Measurements from ENCODE around the gene CLDN19.
"Not testable (repeated sequence)": the region's sequence is repeated elsewhere in the genome, so short reads cannot be mapped to it uniquely, and the experiment has no call there.

CLDN19 gene

DNA sequence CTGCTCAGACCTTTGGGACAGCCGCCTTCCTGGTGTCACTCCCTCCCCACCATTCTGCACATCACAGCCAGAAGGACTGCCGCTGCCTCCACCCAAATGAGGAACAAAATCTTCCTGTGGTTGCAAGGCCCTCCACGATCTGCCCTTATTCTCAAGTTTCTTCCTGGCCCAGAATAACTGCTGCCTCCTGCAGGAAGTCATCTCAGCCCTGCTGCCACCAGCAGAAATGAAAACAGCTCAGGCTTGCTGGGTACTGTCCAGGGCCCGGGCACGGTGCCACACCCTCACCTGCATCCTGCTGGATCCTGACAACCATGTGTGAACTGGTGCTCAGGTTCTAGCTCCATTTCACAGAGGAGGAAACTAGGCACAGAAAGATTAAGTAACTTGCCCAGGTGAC is 2.8 kb downstream of the CLDN19 start:
- DNase-seq = no peak

DNA sequence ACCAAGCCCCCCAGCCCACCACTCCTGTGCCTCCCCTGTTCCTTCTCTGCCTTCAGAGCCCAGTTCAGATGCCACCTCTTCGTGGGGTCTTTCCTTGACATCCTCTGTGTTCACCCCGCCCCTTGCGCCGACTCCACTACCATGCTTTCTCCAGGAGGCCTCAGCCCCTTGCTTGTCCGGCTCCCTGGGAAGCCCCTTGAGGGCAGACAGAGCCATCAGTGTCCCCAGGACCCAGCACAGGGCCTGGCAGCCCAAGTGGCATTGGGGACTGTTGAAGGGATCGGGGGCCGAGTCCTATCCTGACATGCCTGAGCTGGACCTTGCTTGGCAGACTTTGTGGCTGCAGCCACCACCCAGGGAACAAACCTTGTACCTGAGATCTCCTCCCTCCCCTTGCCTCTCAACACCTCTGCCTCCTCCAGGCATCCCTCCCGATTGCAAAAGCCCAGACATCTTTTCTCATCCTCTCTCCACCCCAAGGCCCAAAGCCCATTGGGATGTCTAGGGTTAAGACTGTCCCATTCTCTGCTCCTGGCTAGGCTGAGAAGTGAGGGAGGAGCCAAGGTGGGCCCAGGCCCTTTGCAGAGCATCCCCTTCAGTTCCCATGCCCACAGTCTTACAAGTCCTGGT is 3.4 kb downstream of the CLDN19 start:
- DNase-seq = no peak

DNA sequence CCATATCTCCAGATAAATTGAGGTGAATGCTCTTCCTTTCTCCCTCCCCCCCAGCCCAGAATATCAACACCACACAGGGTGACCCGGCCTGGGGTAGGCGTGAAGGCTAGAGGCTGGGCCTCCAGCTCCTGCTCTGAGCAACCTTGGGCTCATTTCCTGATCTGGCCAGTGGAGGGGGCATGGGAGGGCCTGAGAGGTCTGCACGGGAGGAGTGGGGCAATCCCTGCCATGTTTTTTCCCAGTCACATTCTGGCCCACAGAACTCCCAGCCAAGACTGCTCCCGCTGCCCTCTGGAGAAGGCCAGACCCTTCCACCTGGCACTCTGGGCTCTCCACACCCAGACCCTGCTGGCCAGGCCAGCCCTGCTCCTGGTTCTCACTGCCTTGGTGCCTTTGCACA is 3.9 kb downstream of the CLDN19 start:
- DNase-seq = no peak

DNA sequence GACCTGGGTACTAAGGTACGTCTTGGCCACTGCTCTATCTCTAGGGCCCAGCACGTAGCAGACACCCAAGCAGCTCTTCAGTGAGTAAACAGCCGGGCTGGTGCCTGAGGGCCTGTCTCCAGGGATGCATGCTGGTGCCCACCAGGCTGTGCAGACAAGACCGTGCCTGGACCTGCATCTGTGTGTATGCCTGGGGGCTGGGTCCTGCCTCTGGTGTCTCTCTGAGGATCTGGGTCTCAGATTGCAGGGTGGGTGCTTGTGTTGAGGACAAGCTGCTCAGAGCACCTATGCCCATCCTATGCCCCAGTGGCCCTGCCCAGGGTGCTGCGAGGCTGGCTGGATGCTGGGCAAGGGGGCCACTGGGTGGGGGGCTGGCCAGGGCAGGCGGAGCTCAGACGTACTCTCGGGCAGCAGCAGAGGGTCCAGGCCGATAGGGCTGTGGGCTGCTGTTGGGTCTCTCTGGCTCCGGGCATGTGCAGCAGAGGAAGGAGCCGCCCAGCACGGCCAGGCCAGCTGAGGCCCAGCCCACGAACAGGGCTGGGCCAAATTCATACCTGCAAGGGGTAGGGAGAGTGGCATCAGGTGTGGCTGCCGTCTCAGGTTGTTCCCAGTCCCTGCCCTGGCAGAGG is 4.4 kb downstream of the CLDN19 start:
- no peak for DNase-seq

DNA sequence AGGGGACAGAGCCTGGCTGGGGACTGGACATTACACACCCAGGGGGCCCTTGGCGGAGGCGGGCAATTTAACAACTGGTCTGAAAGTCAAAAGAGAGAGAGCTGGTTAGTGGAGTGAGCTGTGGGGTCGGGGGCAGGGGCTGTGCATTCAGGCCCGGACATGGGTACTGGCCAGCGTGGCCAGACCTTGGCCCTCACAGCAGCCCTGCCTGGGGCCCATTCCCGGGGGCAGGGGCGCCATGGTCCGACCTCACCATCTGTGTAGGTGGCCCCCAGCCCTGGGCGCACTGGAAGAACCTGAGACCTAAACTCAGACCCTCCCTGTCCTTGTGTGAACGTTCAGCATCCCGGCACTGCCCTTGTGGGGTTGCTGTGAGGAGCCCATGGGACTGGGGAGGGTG is 5.0 kb downstream of the CLDN19 start:
- no peak for DNase-seq

DNA sequence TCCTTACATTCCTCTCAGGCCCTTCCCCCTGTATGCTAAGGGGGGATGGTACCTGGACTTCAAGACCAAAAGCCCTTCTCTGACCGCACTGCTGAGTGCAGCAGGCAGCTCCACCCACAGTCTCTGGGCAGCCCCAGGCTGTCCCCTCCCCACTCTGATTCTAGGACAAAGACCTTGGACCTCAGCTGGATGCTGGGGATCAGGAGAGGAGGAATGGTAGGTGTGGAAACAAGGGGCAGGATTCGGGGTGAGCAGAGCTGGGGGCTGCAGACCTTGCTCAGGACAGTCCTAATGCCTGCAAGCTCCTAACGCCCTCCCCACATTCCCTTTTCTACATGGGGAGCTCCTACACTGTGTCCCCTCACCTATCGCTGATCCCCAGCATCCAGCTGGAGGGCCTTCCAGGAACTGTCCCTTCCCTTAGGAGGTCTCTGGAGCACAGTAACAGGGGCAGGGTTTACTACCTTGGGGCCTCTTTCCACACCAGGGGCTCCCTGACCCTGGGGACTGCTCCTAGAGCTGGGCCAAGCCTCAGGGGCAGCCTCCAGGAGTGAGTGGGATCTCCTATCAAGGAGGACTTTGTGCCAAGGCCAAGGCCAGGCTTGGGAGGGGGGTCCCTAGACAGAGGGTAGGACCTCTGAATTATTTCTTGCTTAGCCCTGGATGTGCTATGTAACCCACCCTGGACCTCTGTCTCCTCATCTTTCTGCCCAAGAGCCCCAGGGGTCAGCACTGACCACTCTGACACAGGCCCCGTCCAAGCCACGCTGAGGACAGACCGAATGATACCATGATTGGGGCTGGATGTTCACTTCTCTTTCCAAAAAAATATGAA is 5.6 kb downstream of the CLDN19 start:
- no peak for DNase-seq

DNA sequence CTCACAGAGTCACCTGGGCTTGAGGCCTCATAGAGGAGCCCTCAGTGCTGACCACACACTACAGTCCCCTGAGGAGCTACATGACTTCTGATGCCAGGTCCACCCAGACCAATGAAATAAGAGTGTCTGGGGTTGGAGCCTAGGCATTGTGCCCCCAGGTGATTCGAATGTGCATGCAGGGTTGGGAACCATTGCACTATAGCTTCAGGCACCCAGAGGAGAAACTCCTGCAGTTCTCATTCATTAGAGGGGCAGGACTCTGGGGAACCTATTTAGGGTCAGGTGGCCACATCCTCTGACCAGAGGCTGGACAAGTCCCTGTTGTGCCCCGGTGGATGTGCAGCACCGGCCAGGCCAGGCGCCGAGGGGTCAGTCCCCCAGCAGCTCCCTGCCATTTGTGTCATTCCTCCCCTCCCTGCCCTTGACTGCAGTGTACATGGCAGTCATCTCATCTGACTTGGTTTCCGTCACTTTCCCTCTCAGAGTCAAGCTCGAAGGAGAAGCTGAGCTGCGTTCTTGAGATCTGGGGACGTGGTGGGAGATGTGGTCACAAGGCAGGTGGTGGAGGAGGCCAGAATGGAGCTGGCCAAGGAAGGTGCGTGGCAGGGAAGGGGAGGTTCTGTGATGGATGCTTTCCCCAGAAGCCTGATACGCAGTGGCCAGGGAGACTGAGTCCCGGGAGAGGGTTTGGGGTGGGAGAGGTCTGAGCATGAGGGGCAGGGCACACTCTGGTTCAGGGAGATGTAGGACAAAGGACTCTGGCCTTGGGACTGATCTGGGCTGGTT is 6.4 kb downstream of the CLDN19 start:
- DNase-seq = no peak

DNA sequence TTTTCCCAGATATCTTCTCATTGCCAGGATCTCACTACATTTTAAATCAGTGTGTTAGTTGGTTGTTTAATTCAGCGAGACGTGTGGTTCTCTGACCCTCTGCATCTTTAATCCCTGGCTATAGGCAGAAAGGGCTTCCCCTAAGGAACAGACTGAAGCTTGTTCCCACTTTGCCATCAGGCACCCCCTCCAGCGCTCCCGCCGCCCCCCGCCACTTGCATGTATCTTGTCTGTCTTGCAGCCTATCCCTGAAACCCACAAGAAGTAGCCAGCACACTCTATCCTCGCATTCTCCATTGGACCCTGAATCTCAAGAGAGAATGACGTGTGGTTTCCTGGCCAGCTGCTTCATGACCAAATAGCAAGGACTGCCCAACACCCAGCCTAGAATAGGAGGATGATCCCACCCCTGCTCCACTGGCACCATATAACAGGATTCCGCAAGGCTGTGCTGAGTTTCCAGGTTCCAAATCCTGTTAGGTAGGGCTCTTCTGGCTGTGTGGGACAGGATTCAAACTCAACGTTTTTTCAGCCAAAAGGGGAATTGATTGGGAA is 7.8 kb downstream of the CLDN19 start:
- no peak for DNase-seq

DNA sequence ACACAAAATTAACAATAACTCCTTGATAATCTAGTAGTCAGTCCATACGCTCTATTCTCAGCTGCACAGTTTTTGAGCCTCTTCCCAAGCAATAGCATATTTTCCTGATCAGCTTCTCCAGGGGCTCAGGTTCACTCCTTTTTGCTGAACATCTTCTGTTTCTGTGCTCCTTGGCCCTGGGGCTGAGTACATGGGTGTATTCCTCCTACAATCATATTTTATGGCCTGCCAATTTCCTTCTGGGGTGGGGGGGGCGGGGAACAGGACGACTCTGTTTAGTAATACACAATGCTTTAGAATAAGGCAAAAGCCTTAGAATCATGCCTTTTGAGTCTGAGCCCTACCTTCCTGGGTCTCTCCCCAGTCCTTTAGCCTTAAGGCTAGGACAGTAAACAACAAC is 8.5 kb downstream of the CLDN19 start:
- no peak for DNase-seq

DNA sequence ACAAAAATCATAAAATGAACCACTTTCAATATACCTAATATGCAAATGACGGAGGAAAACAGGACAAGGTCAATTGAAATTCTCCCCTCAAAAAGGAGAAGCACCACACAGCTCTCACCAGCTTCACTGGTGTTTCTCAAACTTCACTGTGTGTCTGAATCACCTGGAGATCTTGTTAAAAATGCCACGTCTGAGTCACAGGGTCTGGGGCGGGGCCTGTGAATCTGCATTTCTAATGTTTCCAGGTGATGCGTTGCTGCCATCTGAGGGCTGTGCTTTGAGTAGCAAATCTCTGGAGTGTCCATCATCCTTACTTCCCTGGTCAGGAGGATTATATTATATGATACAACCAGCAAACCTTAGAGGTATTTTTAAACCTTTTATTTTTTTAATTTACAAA is 9.0 kb downstream of the CLDN19 start:
- no peak for DNase-seq

DNA sequence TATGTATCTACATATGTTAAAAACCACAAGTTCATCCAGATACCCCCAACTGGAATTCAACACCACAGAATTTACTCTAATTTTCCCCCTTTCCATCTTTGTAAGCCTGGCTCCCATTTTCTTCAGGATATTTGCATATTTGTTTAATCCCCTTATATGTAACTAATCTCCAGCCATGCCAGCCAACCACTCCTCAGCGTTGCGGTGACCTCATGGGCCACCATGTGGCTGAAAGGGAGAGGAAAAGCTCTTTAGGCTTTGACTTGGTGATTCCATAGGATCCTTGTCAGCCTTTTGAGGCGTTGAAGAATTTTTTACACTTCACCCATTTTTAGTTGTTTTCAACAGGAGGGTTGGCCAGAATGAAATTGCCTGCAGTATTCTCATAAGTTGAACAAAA is 10.0 kb downstream of the CLDN19 start:
- DNase-seq = no peak

DNA sequence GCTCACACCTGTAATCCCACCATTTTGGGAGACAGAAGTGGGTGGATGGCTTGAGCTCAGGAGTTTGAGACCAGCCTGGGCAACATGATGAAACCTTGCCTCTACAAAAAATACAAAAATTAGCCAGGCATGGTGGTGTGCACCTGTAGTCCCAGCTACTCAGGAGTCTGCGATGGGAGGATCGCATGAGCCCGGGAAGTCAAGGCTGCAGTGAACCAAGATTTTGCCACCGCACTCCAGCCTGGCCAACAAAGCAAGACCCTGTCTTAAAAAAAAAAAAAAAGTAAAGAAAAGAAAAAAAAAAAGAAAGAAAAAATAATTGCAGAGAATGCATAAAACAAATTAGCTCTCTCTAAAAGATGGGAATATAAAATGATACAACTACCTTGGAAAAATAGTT is 14.2 kb downstream of the CLDN19 start:
- not testable (repeated sequence) for DNase-seq

DNA sequence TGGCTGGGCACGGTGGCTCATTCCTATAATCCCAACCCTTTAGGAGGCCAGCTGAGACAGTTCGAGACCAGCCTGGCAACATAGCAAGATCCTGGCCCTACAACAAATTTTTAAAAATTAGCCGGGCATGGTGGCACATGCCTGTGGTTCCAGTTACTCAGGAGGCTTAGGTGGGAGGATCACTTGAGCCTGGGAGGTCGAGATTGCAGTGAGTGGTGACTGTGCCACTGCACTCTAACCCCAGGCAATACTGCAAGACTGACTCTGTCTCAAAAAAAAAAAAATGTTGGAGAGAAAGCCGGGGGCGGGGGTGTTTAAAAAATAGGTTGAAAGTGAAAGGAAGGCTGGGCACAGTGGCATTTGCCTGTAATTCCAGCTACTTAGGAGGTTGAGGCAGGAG is 16.5 kb downstream of the CLDN19 start:
- DNase-seq = no peak

DNA sequence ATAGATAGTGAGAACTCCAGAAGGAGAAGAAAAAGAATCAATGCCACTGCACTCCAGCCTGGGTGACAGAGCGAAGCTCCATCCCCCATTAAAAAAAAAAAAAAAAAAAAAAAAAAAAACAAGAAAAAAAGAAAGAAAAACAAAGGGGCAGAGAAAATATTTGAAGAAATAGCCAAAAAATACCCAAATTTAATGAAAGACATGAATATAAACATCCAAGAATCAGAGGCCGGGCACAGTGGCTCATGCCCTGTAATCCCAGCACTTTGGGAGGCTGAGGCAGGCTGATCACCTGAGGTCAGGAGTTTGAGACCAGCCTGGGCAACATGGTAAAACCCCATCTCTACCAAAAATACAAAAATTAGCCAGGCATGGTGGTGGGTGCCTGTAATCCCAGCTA is 17.6 kb downstream of the CLDN19 start:
- not testable (repeated sequence) for DNase-seq

DNA sequence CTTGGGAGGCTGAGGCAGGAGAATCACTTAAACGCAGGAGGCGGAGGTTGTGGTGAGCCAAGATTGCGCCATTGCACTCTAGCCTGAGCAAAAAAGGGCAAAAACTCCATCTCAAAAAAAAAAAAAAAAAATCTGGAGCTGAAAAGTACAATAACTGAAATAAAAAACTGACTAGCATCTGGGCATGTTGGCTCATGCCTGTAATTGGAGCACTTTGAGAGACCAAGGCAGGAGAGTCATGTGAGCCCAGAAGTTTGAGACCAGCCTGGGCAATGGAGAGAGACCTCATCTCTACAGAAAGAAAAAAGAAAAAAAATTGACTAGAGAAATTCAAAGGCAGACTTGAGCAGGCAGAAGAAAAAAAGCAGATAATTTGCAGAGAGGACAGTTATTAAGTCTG is 18.1 kb downstream of the CLDN19 start:
- no peak for DNase-seq

DNA sequence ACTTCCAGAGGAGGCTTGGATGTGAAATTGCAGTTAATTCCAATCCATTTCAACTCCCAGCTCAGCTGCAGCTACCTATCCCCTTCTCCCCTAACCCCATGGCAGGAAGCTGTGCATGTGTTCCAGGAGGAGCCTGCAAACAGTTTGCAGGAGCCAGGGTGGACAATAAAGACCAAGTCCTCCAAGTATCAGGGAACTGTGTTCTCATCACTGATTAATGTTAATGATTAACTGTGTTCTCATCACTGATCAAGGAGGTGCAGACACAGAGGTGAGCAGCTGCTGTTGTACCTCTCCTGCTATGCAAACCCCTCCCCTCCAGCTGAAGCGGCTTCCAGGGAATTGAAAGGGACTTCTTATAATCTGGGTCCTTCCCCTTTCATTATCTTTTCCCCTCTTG is 19.2 kb downstream of the CLDN19 start:
- no peak for DNase-seq

DNA sequence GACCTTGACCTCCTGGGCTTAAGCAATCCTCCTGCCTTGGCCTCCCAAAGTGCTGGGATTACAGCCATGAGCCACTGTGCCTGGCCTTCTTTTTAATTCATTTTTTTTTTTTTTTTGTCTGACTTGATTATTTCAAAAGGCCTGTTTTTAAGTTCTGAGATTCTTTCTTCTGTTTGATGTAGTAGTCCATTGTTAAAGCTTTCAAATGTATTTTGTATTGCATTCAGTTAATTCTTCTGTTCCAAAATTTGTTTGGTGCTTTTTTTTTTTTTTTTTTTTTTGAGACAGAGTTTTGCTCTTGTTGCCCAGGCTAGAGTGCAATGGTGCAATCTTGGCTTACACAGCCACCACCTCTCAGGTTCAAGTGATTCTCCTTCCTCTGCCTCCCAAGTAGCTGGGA is 25.6 kb downstream of the CLDN19 start:
- not testable (repeated sequence) for DNase-seq

DNA sequence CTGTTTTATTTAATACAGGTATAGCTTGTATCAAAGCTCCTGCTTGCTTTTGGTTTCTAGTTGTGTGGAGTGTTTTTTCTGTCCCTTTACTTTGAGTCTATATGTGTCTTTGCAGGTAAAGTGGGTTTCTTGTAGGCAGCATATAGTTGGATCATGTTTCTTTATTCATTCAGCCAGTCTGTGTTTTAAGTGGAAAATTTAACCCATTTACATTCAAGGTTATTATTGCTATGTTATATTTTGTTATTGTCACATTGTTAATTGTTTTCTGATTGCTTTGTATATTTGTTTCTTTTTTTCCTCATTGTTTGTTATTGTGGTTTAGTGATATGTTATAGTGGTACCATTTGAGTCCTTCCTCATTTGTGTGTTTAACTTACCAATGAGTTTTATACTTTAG is 26.7 kb downstream of the CLDN19 start:
- no peak for DNase-seq

DNA sequence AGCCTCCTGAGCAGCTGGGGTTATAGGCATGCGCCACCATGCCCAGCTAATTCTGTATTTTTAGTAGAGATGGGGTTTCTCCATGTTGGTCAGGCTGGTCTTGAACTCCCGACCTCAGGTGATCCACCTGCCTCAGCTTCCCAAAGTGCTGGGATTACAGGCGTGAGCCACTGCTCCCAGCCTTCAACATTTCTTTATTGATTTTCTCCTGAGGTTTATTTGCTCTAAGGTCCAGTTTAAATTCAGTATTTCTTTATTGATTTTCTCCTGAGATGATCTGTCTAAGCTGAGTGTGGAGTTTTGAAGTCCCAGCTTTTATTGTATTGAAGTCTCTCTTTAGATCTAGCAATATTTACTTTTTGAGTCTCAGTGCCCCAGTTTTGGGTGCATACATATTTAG is 27.2 kb downstream of the CLDN19 start:
- DNase-seq = not testable (repeated sequence)

DNA sequence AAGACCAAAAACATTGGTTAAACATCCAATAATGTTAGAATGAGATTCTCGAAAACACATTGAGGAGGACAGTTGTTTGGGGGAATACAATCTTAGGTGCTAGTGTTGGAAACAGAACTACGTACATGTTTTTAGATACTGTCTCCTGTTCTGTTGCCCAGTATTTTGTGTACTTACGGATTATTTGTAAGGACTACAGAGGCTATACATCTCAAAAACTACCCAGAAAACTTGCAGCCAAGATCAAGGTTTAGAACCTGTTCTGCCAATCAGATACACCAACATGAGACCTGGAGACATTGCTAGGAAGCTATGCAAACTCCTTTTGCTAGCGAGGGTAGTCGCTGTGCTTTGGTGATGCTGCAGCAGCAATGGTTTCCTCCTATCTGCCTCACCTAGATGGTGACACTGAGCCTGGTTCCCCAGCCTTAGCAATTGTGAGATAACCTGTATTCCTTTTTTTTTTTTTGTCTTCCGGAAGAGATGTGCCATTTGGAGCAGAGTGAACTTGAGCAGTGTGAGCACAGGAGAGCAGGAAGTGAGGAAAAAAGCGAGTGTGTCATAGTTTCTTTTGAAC is 36.1 kb downstream of the CLDN19 start:
- no peak for DNase-seq

DNA sequence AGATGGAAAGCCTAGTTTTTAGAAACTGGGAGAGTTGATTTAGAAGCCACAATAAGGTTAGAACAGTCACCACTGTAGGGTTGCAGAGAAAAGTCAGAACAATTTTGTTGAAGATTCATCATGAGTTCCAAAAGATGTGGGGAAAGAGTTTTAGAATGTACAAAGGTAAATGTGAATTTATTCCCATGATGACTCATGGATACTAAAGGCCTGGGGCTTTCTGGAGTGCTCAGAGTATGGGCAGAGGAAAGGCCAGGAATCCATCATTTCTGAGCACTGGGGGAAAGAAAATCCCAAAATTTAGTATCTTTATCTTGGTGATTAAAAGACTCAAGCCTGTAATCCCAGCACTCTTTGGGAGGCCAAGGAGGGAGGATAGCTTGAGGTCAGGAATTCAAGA is 40.0 kb downstream of the CLDN19 start:
- DNase-seq = no peak

DNA sequence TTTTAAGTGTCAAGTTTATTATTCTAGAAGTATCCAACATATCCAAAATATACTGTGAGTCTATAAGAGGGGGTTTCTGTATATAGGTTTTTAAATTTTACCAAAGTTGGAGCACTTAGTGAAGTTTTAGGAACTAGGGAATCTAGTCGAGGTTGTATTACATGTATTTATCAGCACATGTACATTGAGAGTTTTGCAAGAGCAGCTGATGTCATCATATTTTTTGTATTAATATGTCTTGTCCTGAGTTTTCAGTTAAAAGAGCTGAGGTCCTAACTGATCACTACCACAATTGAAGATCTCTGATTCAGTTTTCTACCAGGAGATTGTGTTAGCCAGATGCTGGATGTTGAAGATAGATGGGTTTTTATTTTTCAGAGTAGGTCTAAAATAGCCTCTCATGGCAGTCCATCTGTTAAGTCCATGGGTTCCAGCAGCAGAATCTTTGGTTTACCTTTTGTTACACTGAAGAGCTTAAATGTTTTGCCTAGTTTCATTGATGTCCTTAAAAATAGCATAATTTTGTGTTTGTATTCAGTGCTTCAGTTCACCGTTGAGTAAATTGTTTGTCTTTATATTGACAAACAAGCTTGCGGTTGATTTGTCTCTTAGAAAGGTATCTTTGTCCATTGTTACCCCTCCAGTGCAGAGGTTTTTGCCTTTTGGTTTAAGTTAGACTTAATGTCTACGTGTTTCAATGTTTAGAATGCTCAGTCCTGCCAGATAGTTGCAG is 41.8 kb downstream of the CLDN19 start:
- DNase-seq = no peak

Measured in midbrain (tissue), 1 donor.